B cell (primary cell): Measurements from ENCODE around the gene METAP1D.
A peak's percentile ranks its signal among the peaks of the same experiment; 100 is the strongest.

ENCODE experiments used
- EZH2 ChIP-seq: IDR thresholded peaks from 2 replicates; pipeline ENCODE4 v1.6.1; 2012; ENCODE audit warnings: borderline replicate concordance, low read depth, mild to moderate bottlenecking, moderate library complexity, low read length; ENCODE audit not compliant: insufficient read depth, poor library complexity, severe bottlenecking
- TF ChIP-seq, protein P1 (sequence below): fragments of 200-600 bp; IDR thresholded peaks from one replicate; pipeline ENCODE4 v1.8.0; 2022; ENCODE audit warnings: antibody characterized with exemption, mild to moderate bottlenecking

DNA sequence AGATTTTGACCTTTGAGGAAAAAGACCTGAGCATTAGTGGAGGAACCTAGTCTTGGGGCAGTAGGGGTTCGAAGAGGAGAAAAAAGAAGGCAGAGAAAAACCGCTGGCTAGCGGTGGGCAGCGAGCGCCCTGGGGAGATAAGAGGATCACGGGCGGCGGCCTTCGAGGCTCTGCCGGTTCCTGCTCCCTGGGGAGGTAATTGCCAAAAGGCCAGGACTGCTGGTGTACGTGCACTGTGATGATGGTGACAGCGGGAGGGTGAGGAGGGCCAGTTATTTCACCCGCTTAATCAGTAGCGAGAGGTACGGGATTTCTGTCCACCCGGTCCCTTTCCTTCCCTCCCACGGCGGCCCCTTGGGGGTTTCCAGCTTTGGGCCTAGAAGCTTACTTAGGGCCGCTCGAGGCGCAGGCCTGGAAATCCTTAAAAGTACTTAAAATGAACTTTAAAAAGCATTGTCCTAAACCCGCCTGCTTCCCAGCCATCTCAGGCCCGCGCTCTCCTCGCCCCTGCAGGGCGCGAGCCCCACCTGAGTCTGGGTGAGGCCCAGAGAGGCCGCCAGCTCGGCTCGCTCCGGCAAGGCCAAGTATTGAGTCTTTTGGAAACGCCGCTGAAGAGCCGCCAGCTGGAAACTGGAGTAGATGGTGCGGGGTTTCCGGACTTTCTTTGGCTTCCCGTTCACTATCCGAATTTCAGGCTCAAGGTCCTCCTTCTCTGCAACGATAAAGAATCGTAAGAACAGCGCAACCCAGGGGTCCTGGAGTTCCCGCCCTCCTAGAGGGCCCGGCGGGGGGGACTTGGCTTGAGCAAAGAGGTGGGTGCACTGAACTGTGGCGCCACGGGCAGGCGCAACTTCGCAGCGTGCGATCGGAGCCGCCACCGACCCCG is 101.4 kb downstream of the METAP1D start:
- TF ChIP-seq EZH2: peak; percentile 12
- TF ChIP-seq, protein P1, sequence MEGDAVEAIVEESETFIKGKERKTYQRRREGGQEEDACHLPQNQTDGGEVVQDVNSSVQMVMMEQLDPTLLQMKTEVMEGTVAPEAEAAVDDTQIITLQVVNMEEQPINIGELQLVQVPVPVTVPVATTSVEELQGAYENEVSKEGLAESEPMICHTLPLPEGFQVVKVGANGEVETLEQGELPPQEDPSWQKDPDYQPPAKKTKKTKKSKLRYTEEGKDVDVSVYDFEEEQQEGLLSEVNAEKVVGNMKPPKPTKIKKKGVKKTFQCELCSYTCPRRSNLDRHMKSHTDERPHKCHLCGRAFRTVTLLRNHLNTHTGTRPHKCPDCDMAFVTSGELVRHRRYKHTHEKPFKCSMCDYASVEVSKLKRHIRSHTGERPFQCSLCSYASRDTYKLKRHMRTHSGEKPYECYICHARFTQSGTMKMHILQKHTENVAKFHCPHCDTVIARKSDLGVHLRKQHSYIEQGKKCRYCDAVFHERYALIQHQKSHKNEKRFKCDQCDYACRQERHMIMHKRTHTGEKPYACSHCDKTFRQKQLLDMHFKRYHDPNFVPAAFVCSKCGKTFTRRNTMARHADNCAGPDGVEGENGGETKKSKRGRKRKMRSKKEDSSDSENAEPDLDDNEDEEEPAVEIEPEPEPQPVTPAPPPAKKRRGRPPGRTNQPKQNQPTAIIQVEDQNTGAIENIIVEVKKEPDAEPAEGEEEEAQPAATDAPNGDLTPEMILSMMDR: no peak
